GM21825 (cell line): ENCODE results near the gene FLRT1.

Source experiments
- ATAC-seq: cut with Tn5 transposase; IDR thresholded peaks from one replicate; pipeline ENCODE4 v1.9.1; 2021; ENCODE audit warnings: mild to moderate bottlenecking, moderate library complexity; ENCODE audit not compliant: unreplicated experiment

The FLRT1 gene

GRCh38 chr11:64084146-64084950 is 48.6 kb downstream of the FLRT1 start:
- ATAC-seq = no peak

DNA sequence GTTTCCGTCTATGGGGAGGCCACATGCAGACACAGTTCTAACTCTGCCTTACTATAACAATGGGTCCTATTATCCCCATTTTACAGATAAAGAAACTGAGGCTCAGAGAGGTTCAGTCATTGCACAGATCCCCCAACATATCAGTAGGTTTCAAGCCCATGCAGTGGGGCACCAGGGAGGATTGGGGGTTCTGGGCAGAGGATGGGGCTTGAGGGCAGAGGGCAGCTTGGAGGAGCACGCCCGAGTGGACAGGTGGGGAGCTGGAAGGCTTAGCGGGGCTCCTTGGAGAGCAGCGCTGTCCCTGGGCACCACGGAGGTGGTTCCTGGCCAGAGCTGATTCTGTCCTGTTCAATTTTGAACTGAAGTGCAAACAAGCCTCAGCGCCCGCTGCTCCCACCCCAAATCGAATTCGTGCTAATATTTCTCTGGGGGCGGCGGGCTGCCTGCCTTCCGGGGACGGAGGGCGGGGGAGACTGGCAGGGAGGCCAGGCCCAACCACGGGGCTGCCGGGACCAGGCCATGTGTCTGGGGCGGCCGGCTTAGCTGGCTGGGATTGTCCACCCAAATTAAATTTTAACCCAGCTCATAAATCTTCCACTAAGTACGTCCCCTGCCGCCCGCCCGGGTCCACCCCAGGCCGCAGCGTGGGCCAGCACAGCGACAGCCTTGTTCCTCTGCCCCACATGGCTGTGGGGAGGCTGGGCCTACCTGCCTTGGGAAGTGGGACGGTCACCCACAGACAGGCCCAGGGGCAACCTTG is 49.4 kb downstream of the FLRT1 start:
- ATAC-seq = no peak
